H4 (cell line): ENCODE results near the gene DIAPH3. TPM values are rescaled to one million over a fixed set of nuclear protein-coding genes. Genes with fewer than 3 reads are reported as not detected.

Experiments used
- DNase-seq: peaks from one replicate; pipeline ENCODE4 v3.0.0-alpha.2; 2015; ENCODE audit warnings: low spot score
- total RNA-seq: library from RNA; depleted of rRNA; stranded (reverse); fragments of >200 nt; shearing (Covaris generic); gene quantifications from 2 replicates; pipeline ENCODE4 v1.2.3, GENCODE V29; 2014

The DIAPH3 gene
- total RNA-seq, 1 experiment from 2014 or later = 6.7 TPM

GRCh38 chr13:59874973-59875372 is 288.8 kb downstream of the DIAPH3 start:
- no peak for DNase-seq

- no peak for DNase-seq
These were observed 289.9 kb downstream of the DIAPH3 start for GRCh38 chr13:59873856-59874255.

- DNase-seq = no peak
These were observed 290.4 kb downstream of the DIAPH3 start for GRCh38 chr13:59873309-59873708.

GRCh38 chr13:59867867-59868266 is 295.9 kb downstream of the DIAPH3 start:
- DNase-seq = no peak

- DNase-seq = no peak
These were observed 298.3 kb downstream of the DIAPH3 start for GRCh38 chr13:59865398-59865797.

- DNase-seq = no peak
These were observed 300.1 kb downstream of the DIAPH3 start for GRCh38 chr13:59863621-59864020.

GRCh38 chr13:59861676-59862075 is 302.1 kb downstream of the DIAPH3 start:
- DNase-seq = no peak

- DNase-seq = no peak
These were observed 307.4 kb downstream of the DIAPH3 start for GRCh38 chr13:59856281-59856810.

GRCh38 chr13:59846845-59847620 is 316.7 kb downstream of the DIAPH3 start:
- no peak for DNase-seq

GRCh38 chr13:59843040-59843439 is 320.7 kb downstream of the DIAPH3 start:
- no peak for DNase-seq

GRCh38 chr13:59842507-59842906 is 321.2 kb downstream of the DIAPH3 start:
- DNase-seq = no peak

- no peak for DNase-seq
These were observed 324.5 kb downstream of the DIAPH3 start for GRCh38 chr13:59839186-59839585.

- no peak for DNase-seq
These were observed 326.6 kb downstream of the DIAPH3 start for GRCh38 chr13:59837101-59837500.

GRCh38 chr13:59835569-59835968 is 328.2 kb downstream of the DIAPH3 start:
- no peak for DNase-seq

- peak; percentile 10 for DNase-seq
These were observed 328.9 kb downstream of the DIAPH3 start for GRCh38 chr13:59834801-59835200.

GRCh38 chr13:59829690-59830089 is 334.0 kb downstream of the DIAPH3 start:
- no peak for DNase-seq

GRCh38 chr13:59823486-59823885 is 340.2 kb downstream of the DIAPH3 start:
- DNase-seq = no peak

GRCh38 chr13:59809564-59809963 is 354.2 kb downstream of the DIAPH3 start:
- DNase-seq = no peak

GRCh38 chr13:59806801-59807200 is 356.9 kb downstream of the DIAPH3 start:
- DNase-seq = no peak

GRCh38 chr13:59801107-59801880 is 362.4 kb downstream of the DIAPH3 start:
- no peak for DNase-seq

GRCh38 chr13:59793107-59793506 is 370.6 kb downstream of the DIAPH3 start:
- no peak for DNase-seq

GRCh38 chr13:59790626-59791025 is 373.1 kb downstream of the DIAPH3 start:
- DNase-seq = no peak

GRCh38 chr13:59789558-59789957 is 374.2 kb downstream of the DIAPH3 start:
- no peak for DNase-seq
